GM13977 (cell line): Measurements from ENCODE around the gene COPG2.

ENCODE experiments used
- DNase-seq: peaks from one replicate; pipeline ENCODE4 v3.0.0; 2012; ENCODE audit warnings: low spot score
- in situ Hi-C: fragments of 300-500 bp; cut with MboI; formaldehyde crosslinking; loops from one replicate; pipeline ENCODE4 v1.12.0; 2022; ENCODE audit warnings: low sequenced_read_pairs, low pct_unique_long_range_greater_than_20kb, mixed read lengths, inconsistent platforms; ENCODE audit not compliant: unreplicated experiment
- TF ChIP-seq, protein P1 (sequence below): IDR thresholded peaks from 2 replicates; pipeline ENCODE4 v1.5.1; 2012; ENCODE audit warnings: mild to moderate bottlenecking, control low read depth; ENCODE audit not compliant: insufficient read depth; ENCODE audit errors: extremely low read depth, missing control alignments

The COPG2 gene

DNA sequence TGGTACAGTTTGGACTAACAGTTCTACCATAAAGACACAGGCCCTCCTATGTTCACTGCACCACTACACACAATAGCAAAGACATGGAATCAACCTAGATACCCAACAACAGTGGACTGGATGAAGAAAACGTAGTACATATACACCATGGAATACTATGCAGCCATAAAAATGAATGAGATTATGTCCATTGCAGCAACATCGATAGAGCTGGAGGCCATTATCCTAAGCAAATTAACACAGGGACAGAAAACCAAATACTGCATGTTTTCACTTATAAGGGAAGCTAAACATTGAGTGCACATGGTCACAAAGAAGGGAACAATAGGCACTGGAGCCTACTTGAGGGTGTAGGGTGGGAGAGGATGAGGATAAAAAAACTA lies 101.7 kb downstream of the COPG2 start:
- in situ Hi-C loops, result no loop called here
- TF ChIP-seq, protein P1, sequence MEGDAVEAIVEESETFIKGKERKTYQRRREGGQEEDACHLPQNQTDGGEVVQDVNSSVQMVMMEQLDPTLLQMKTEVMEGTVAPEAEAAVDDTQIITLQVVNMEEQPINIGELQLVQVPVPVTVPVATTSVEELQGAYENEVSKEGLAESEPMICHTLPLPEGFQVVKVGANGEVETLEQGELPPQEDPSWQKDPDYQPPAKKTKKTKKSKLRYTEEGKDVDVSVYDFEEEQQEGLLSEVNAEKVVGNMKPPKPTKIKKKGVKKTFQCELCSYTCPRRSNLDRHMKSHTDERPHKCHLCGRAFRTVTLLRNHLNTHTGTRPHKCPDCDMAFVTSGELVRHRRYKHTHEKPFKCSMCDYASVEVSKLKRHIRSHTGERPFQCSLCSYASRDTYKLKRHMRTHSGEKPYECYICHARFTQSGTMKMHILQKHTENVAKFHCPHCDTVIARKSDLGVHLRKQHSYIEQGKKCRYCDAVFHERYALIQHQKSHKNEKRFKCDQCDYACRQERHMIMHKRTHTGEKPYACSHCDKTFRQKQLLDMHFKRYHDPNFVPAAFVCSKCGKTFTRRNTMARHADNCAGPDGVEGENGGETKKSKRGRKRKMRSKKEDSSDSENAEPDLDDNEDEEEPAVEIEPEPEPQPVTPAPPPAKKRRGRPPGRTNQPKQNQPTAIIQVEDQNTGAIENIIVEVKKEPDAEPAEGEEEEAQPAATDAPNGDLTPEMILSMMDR, result no peak

DNA sequence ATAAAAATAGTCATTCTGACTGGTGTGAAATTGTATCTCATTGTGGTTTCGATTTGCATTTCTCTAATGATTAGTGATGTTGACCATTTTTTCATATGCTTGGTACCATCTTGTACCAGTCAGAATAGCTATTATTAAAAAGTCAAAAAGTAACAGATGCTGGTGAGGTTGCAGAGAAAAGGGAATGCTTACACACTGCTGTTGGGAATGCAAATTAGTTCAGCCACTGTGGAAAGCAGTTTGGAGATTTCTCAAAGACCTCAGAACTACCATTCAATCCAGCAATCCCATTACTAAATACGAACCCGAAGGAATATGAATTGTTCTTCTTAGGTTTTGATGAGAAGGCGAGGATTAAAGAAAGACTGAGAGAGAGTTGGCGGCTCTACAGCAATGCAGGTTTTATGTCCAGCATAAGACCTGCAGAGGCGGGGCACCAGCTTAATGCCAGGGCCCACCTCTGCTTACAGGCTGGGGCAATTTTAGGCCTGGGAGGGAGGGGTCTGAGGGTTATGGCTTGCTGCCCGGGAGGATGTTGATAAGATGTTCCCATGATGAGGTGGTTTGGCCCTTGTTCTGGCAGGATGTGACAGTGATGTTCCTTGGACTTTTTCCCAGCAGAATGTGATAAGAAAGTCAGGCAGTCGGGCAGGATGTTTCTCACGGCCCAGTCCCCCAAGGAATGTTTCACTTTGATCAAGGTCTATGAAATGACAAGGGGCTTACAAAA lies 102.2 kb downstream of the COPG2 start:
- DNase-seq, result no peak
- TF ChIP-seq, protein P1, result no peak
- in situ Hi-C loops, result no loop called here

More for the DNA sequence above, 101.7 kb downstream of the COPG2 start:
- no peak for DNase-seq

DNA sequence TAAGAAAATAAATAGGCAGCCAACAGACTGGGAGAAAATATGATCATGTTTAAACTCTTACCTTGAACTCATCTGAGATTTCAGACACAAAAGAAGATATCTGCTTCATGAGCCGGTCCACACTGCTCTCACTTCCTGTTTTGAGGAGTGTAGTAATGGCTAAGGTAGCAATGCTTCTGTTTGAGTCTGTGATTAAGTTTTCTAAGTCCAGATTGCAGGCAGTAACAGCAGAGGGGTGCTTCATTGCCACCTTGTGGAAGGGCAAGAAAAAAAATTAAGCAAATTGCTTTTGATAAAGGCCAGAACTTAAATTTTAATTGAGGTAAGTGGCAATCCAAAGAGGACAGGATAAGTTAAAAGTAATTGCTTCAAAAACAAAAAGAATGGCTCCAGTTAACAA lies 107.6 kb downstream of the COPG2 start:
- in situ Hi-C loops, result no loop called here
- peak; percentile 70 for DNase-seq
- TF ChIP-seq, protein P1, result peak; percentile 35

DNA sequence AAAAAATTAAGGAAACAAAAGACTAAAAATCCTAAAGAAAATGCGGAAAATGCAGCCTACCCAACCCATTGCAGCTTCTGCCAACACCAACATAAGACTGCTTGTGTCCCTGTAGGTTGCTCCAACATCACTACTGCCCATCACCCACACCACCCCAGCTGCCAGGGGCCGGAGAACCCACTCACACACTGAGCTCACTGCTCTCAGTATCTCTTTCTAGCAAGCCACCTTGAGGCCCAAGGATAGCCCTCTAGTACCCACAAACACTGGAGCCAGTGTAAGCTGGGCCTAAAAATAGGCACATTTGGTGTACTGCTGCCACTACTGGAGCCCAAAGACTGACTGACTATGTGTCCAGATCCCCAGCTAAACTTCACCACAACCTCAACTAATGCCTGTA lies 109.4 kb downstream of the COPG2 start:
- no peak for DNase-seq
- in situ Hi-C loops, result no loop called here
- TF ChIP-seq, protein P1, result no peak

DNA sequence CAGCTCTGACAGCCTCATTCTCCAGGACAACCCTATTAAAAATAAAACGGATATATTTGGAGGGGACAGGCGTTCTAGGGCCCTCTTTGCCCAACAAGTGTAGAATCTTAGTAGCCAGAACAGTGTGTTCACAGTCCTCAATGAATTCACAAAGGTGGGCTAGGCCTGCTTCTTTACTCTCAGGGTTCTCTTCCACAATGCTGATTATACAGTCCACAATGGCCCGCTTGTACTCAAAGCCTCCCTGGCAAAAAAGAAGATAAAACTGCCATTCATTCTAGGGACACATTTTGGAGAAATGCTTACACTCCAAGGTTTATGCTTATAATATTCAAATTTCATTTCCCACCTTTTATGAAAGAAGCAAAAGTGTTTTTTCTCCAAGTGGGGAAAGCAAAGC lies 114.1 kb downstream of the COPG2 start:
- in situ Hi-C loops, result no loop called here
- no peak for DNase-seq

DNA sequence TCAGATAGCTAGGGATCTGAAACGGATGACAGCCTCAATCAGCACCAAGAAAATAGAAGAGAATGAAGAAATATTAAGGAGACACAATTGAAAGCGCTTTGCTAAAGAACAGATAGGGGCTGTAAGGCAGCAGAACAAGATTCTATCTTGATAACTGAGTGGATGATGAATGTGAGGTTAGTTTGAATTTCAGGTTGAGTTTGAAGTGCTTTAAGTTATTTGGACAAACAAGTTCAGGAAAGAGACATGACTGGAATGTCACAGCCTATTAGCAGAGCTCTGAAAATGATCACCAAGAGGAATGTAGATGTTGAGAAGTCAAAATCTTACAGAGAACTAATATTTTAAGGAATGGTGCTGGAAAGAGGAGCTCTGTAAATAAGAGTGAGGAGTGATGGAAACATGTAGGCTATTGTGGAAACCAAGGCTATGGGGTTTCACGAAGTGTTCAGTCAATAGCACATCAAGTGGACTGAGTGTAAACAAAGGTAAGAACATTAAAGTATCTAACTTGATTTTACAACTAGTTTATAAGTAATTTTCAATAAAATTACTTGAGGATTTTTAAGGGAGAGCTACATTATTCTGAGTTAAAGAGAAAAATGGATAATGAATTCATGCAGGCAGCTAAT lies 115.0 kb downstream of the COPG2 start:
- in situ Hi-C loops, result no loop called here
- TF ChIP-seq, protein P1, result no peak
- no peak for DNase-seq

More for the DNA sequence above, 114.1 kb downstream of the COPG2 start:
- TF ChIP-seq, protein P1, result no peak
